ENCODE results near the gene LRRC8D.

- TF ChIP-seq CTCF (IDR thresholded peaks at IDR 0.05) = no peak
- no peak for TF ChIP-seq POLR2A (IDR thresholded peaks at IDR 0.05)
- no peak for TF ChIP-seq POLR2AphosphoS5 (IDR thresholded peaks at IDR 0.05)
Measured at GRCh38 chr1:89974696-89975470, 154.1 kb downstream of the LRRC8D start.

All from breast epithelium (tissue), 3 donors.